GM23338 (cell line): ENCODE results near the gene HECTD1. TPM values are rescaled to one million over a fixed set of nuclear protein-coding genes. Genes with fewer than 3 reads are reported as not detected.

Experiments
- ATAC-seq: fragments of 200-7000 bp; cut with Tn5 transposase; 3 replicates; pipeline ENCODE4 v1.9.1; 2020
- DNase-seq: peaks from one replicate; pipeline ENCODE4 v3.0.0-alpha.2; 2015; ENCODE audit warnings: low spot score
- H2AFZ ChIP-seq: fragments of 200-600 bp; sonication (generic); 2 replicates; pipeline ENCODE4 v1.8.0; 2016; ENCODE audit warnings: antibody characterized with exemption, mild to moderate bottlenecking, moderate library complexity
- H3F3A ChIP-seq: fragments of 200-600 bp; sonication (generic); replicated peaks from 2 replicates; pipeline ENCODE4 v1.8.0; 2017; ENCODE audit warnings: antibody characterized with exemption, mixed run types, low read depth
- H3K27ac ChIP-seq: fragments of 200-600 bp; sonication (generic); 2 replicates; pipeline ENCODE4 v1.6.1; 2016; ENCODE audit warnings: low read depth
- H3K27me3 ChIP-seq: fragments of 200-600 bp; sonication (generic); 2 replicates; pipeline ENCODE4 v1.8.0; 2016; ENCODE audit warnings: mild to moderate bottlenecking, mixed run types, moderate library complexity; ENCODE audit not compliant: insufficient read depth
- H3K36me3 ChIP-seq: fragments of 200-600 bp; sonication (generic); 2 replicates; pipeline ENCODE4 v1.8.0; 2016; ENCODE audit warnings: mild to moderate bottlenecking; ENCODE audit not compliant: insufficient read depth
- H3K4me1 ChIP-seq: fragments of 200-600 bp; sonication (generic); 2 replicates; pipeline ENCODE4 v1.8.0; 2016; ENCODE audit warnings: mild to moderate bottlenecking, moderate library complexity; ENCODE audit not compliant: insufficient read depth
- H3K4me2 ChIP-seq: fragments of 200-600 bp; sonication (generic); 2 replicates; pipeline ENCODE4 v1.7.1; 2017; ENCODE audit warnings: mixed run types
- H3K4me3 ChIP-seq: fragments of 200-600 bp; sonication (generic); 2 replicates; pipeline ENCODE4 v1.6.1; 2016; ENCODE audit warnings: mixed run types
- H3K79me2 ChIP-seq: fragments of 200-600 bp; sonication (generic); replicated peaks from 2 replicates; pipeline ENCODE4 v1.8.0; 2017; ENCODE audit warnings: mild to moderate bottlenecking; ENCODE audit not compliant: insufficient read depth
- H3K9me2 ChIP-seq: fragments of 200-600 bp; sonication (generic); 2 replicates; pipeline ENCODE4 v1.8.0; 2017; ENCODE audit not compliant: insufficient read depth
- H4K20me1 ChIP-seq: fragments of 200-600 bp; sonication (generic); replicated peaks from 2 replicates; pipeline ENCODE4 v1.8.0; 2017; ENCODE audit warnings: mild to moderate bottlenecking; ENCODE audit not compliant: insufficient read depth
- H3K27ac Mint-ChIP-seq: 2 replicates; pipeline ENCODE4 v1.8.0; 2020; ENCODE audit warnings: inconsistent platforms, mild to moderate bottlenecking, moderate library complexity, mixed read lengths
- H3K27me3 Mint-ChIP-seq: 3 replicates; pipeline ENCODE4 v1.8.0; 2022; ENCODE audit warnings: low read depth, mild to moderate bottlenecking, moderate library complexity, mixed read lengths, inconsistent platforms; ENCODE audit not compliant: insufficient read depth, poor library complexity
- H3K36me3 Mint-ChIP-seq: 3 replicates; pipeline ENCODE4 v1.8.0; 2021; ENCODE audit warnings: low read depth, mild to moderate bottlenecking, inconsistent platforms, moderate library complexity, mixed read lengths
- H3K4me1 Mint-ChIP-seq: 3 replicates; pipeline ENCODE4 v1.8.0; 2020; ENCODE audit warnings: mild to moderate bottlenecking, inconsistent platforms, mixed read lengths
- H3K4me3 Mint-ChIP-seq: 3 replicates; pipeline ENCODE4 v1.8.0; 2021; ENCODE audit warnings: moderate library complexity, mild to moderate bottlenecking, inconsistent platforms, mixed read lengths
- H3K9me3 Mint-ChIP-seq: 3 replicates; pipeline ENCODE4 v1.8.0; 2020; ENCODE audit warnings: moderate library complexity, mild to moderate bottlenecking, inconsistent platforms, mixed read lengths
- CREB1 ChIP-seq: fragments of 250-450 bp; sonication (Bioruptor Pico); IDR thresholded peaks from 2 replicates; pipeline ENCODE4 v1.5.0; 2020; ENCODE audit warnings: low read depth, mild to moderate bottlenecking, moderate library complexity
- EZH2phosphoT487 ChIP-seq: fragments of 200-600 bp; sonication (generic); IDR thresholded peaks from one replicate; pipeline ENCODE4 v1.8.1; 2018; ENCODE audit warnings: antibody characterized with exemption; ENCODE audit not compliant: unreplicated experiment
- JUNB ChIP-seq: IDR thresholded peaks from one replicate; pipeline ENCODE4 v1.6.1; 2016; ENCODE audit warnings: antibody characterized with exemption; ENCODE audit not compliant: unreplicated experiment
- STAT1 ChIP-seq: IDR thresholded peaks from one replicate; pipeline ENCODE4 v1.6.1; 2016; ENCODE audit warnings: antibody characterized with exemption; ENCODE audit not compliant: unreplicated experiment
- ZNF114 ChIP-seq: fragments of 250-450 bp; sonication (Bioruptor Pico); IDR thresholded peaks from 2 replicates; pipeline ENCODE4 v1.5.0; 2020; ENCODE audit warnings: mild to moderate bottlenecking, moderate library complexity
- polyA plus RNA-seq: library from polyadenylated mRNA; unstranded; fragments of >200 nt; fragmentation: Nextera tagmentation; extraction: Ambion mirVana; gene quantifications from 2 replicates; pipeline ENCODE4 v1.2.1, GENCODE V29; 2016
- total RNA-seq: library from RNA; depleted of rRNA; stranded (reverse); fragments of >200 nt; shearing (Covaris generic); gene quantifications from 2 replicates; pipeline ENCODE4 v1.2.3, GENCODE V29; 2014
- TF ChIP-seq, protein P1 (sequence below), 2 experiments: fragments of 200-600 bp in 1 of 2; sonication (generic) in 1 of 2; conservative IDR thresholded peaks; 2 replicates each; pipeline versions ENCODE4 v1.5.1 to v1.6.1; 2016 to 2017; ENCODE audit warnings: antibody characterized with exemption in 2 of 2, low read depth in 2 of 2, mild to moderate bottlenecking in 2 of 2, moderate library complexity in 1 of 2
- TF ChIP-seq, protein P2 (sequence below): IDR thresholded peaks from one replicate; pipeline ENCODE4 v1.6.1; 2018; ENCODE audit warnings: antibody characterized with exemption; ENCODE audit not compliant: unreplicated experiment
- TF ChIP-seq, protein P3 (sequence below): IDR thresholded peaks from 2 replicates; pipeline ENCODE4 v1.6.1; 2016; ENCODE audit warnings: antibody characterized with exemption

The HECTD1 gene
- total and polyA plus RNA-seq, 2 experiments from 2014 or later = 42.1 to 132 TPM

- H3K4me1 Mint-ChIP-seq = peaks cover 6% of the 10 kb centered on the region; the same call in 2 of the 3 replicates
- H4K20me1 ChIP-seq = no peaks in the 10 kb centered on the region
- no peak overlapping the region for H3K4me3 ChIP-seq
- H3K4me3 Mint-ChIP-seq = no peak overlapping the region
- no peaks in the 10 kb centered on the region for H3K27me3 ChIP-seq
- no peaks in the 10 kb centered on the region for H3K36me3 Mint-ChIP-seq
- no peak overlapping the region for H3K4me2 ChIP-seq
- no peak for TF ChIP-seq CREB1 (CRISPR knock-in tag)
- TF ChIP-seq STAT1 = no peak
- TF ChIP-seq, protein P1, sequence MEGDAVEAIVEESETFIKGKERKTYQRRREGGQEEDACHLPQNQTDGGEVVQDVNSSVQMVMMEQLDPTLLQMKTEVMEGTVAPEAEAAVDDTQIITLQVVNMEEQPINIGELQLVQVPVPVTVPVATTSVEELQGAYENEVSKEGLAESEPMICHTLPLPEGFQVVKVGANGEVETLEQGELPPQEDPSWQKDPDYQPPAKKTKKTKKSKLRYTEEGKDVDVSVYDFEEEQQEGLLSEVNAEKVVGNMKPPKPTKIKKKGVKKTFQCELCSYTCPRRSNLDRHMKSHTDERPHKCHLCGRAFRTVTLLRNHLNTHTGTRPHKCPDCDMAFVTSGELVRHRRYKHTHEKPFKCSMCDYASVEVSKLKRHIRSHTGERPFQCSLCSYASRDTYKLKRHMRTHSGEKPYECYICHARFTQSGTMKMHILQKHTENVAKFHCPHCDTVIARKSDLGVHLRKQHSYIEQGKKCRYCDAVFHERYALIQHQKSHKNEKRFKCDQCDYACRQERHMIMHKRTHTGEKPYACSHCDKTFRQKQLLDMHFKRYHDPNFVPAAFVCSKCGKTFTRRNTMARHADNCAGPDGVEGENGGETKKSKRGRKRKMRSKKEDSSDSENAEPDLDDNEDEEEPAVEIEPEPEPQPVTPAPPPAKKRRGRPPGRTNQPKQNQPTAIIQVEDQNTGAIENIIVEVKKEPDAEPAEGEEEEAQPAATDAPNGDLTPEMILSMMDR (conservative IDR thresholded peaks at IDR 0.05; ENCODE audit: low read depth in 2 of 2) = no peak
- no peak for TF ChIP-seq ZNF114 (CRISPR knock-in tag)
- TF ChIP-seq EZH2phosphoT487 = no peak
- TF ChIP-seq, protein P2, sequence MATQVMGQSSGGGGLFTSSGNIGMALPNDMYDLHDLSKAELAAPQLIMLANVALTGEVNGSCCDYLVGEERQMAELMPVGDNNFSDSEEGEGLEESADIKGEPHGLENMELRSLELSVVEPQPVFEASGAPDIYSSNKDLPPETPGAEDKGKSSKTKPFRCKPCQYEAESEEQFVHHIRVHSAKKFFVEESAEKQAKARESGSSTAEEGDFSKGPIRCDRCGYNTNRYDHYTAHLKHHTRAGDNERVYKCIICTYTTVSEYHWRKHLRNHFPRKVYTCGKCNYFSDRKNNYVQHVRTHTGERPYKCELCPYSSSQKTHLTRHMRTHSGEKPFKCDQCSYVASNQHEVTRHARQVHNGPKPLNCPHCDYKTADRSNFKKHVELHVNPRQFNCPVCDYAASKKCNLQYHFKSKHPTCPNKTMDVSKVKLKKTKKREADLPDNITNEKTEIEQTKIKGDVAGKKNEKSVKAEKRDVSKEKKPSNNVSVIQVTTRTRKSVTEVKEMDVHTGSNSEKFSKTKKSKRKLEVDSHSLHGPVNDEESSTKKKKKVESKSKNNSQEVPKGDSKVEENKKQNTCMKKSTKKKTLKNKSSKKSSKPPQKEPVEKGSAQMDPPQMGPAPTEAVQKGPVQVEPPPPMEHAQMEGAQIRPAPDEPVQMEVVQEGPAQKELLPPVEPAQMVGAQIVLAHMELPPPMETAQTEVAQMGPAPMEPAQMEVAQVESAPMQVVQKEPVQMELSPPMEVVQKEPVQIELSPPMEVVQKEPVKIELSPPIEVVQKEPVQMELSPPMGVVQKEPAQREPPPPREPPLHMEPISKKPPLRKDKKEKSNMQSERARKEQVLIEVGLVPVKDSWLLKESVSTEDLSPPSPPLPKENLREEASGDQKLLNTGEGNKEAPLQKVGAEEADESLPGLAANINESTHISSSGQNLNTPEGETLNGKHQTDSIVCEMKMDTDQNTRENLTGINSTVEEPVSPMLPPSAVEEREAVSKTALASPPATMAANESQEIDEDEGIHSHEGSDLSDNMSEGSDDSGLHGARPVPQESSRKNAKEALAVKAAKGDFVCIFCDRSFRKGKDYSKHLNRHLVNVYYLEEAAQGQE = no peak
- TF ChIP-seq JUNB = no peak
- H3K4me1 ChIP-seq = peaks cover 13% of the 10 kb centered on the region
- no peak overlapping the region for H2AFZ ChIP-seq
- ATAC-seq (no peak), DNase-seq (no peak)
- no peaks in the 10 kb centered on the region for H3K9me3 Mint-ChIP-seq
- no peaks in the 10 kb centered on the region for H3K27me3 Mint-ChIP-seq
- H3K36me3 ChIP-seq = no peaks in the 10 kb centered on the region
- no peak overlapping the region for H3K27ac ChIP-seq
- no peaks in the 10 kb centered on the region for H3F3A ChIP-seq
- H3K9me2 ChIP-seq = no peaks in the 10 kb centered on the region
- H3K27ac Mint-ChIP-seq = no peak overlapping the region
- H3K79me2 ChIP-seq = no peaks in the 10 kb centered on the region
These were observed 20.9 kb upstream of the HECTD1 start for GRCh38 chr14:31228533-31228932.

GRCh38 chr14:31224808-31225207 lies 17.2 kb upstream of the HECTD1 start:
- Histone ChIP-seq H3K79me2 (no peaks in the 10 kb centered on the region), H4K20me1 (no peaks in the 10 kb centered on the region), H3K4me2 (no peak overlapping the region), H2AFZ (no peak overlapping the region), H3F3A (no peaks in the 10 kb centered on the region), H3K4me1 (peaks cover 6% of the 10 kb centered on the region), H3K36me3 (no peaks in the 10 kb centered on the region), H3K27me3 (no peaks in the 10 kb centered on the region), H3K9me2 (no peaks in the 10 kb centered on the region), H3K4me3 (no peak overlapping the region), H3K27ac (no peak overlapping the region)
- Mint-ChIP-seq H3K9me3 (no peaks in the 10 kb centered on the region), H3K27ac (no peak overlapping the region), H3K4me3 (no peak overlapping the region), H3K36me3 (no peaks in the 10 kb centered on the region), H3K4me1 (peaks cover 3% of the 10 kb centered on the region; the same call in 2 of the 3 replicates), H3K27me3 (no peaks in the 10 kb centered on the region)
- ATAC-seq (no peak), DNase-seq (no peak)
- TF ChIP-seq CREB1 (CRISPR knock-in tag) = no peak
- TF ChIP-seq, protein P3, sequence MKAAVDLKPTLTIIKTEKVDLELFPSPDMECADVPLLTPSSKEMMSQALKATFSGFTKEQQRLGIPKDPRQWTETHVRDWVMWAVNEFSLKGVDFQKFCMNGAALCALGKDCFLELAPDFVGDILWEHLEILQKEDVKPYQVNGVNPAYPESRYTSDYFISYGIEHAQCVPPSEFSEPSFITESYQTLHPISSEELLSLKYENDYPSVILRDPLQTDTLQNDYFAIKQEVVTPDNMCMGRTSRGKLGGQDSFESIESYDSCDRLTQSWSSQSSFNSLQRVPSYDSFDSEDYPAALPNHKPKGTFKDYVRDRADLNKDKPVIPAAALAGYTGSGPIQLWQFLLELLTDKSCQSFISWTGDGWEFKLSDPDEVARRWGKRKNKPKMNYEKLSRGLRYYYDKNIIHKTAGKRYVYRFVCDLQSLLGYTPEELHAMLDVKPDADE = no peak
- no peak for TF ChIP-seq EZH2phosphoT487
- TF ChIP-seq, protein P2 = no peak
